HG03095 (cell line): ENCODE measurements around the gene CTNNA3.
"Not testable (repeated sequence)": the region's sequence is repeated elsewhere in the genome, so short reads cannot be mapped to it uniquely, and the experiment has no call there.

Experiments used
- ATAC-seq: cut with Tn5 transposase; IDR thresholded peaks from one replicate; pipeline ENCODE4 v1.9.1; 2021; ENCODE audit warnings: moderate library complexity; ENCODE audit not compliant: unreplicated experiment

The CTNNA3 gene

DNA sequence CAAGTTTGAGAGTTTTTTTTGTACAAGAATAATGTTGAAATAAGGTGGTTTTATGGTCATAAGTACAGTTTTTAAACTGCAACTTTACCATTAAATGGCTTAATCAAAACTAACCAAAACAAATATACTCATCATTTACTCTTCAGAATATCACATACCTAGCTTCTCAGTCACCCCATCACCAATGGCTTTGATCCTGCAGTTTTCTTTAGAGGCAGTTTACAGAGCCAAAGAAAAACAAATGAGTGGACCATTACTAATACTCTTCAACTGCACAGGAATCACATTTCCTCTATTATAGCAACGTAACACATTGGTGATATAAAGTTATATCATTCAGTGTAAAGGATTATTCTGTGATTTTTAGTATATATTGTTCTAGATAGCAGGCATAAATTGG, 1346.3 kb downstream of the CTNNA3 start:
- no peak for ATAC-seq

DNA sequence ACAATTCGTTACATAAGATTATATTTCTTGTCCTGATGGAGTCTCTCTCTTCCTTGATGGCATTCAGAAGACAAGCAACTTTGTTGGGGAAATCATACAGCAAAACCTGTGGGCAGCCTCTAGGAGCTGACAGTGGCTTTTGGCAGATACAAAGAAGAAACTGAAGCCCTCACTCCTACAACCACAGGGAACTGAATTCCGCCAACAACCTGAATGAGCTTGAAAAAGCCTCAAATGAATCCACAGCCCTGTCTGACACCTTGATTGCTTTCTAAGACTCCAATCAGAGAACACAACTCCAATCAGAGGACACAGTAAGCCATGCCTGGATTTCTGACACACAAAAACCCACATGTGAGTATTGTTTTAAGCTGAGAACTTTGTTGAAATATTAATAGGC, 1346.9 kb downstream of the CTNNA3 start:
- no peak for ATAC-seq

DNA sequence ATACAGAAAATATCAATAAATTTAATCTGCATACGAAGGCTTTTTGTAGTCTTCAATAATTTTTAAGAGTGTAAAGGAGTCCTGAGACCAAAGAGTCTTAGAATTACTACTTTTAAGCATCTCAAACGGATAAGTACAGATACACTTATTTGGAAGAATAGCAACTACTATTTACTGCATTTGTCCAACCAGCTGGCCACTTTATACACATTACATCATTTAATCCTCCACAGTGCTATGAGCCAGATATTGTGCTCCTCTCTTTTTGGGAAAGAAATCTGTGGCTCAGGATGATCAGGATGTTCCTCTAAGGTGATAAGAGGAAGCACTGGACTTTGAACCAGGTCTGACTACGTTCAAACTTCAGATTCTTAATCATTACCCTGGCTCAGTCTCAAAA, 1358.8 kb downstream of the CTNNA3 start:
- ATAC-seq, result no peak

DNA sequence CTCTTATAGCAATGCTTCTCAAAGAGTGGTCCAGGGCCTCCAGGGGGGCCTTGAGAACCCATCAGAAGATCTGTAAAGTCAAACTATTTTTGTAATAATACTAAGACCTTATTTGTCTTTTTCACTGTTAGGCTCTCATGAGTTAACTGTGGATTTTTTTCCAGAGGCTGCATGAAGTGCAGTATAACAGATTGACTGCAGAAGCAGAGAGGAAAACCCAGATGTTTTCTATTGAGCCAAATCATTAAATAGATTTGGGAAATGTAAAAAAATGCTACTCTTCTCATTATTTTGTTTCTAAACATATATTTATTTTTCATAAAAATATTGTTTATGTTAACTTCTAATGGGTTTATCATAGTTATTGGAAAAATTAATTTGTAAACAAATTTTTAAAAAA, 1359.2 kb downstream of the CTNNA3 start:
- no peak for ATAC-seq

DNA sequence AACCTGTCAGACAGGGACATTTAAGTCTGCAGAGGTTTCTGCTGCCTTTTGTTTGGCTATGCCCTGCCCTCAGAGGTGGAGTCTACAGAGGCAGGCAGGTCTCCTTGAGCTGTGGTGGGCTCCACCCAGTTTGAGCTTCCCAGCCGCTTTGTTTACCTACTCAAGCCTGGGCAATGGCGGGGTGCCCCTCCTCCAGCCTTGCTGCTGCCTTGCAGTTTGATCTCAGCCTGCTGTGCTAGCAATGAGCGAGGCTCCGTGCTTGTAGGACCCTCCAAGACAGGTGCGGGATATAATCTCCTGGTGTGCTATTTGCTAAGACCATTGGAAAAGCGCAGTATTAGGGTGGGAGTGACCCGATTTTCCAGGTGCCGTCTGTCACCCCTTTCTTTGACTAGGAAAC, 1360.2 kb downstream of the CTNNA3 start:
- ATAC-seq, result not testable (repeated sequence)

DNA sequence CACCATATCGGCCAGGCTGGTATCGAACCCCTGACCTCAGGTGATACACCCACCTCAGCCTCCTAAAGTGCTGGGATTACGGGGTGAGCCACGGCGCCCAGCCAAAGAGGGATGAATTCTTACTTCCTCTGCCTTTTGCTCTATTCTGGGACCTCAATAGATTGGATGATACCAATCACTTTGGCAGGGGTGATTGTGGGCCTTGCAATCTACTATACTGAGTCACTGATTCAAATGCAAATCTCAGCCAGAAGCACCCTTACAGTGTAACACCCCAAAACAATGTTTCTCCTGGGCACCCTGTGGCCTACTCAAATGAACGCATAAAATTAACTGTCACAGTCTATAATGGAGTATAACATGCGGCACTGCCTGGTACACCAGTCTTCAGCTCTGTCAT, 1366.8 kb downstream of the CTNNA3 start:
- ATAC-seq, result no peak

DNA sequence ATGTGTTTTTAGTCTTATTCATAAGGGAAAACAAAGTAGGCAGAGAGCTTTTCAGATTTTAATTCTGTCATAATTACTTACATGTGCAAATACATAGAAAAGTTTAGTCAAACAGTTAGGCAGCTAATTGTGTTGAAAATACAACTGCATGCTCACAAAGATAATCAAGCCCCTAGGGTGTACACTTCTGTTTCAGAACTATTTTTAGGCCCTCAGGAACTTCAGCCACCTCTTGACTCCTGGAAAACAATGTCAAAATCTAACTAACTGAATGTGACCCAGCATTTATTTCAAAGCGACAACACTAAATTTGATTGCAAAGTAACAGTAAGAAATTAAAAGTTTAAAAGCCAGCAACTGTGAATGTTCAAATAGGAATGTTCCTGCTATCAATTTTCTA, 1369.1 kb downstream of the CTNNA3 start:
- ATAC-seq, result no peak

DNA sequence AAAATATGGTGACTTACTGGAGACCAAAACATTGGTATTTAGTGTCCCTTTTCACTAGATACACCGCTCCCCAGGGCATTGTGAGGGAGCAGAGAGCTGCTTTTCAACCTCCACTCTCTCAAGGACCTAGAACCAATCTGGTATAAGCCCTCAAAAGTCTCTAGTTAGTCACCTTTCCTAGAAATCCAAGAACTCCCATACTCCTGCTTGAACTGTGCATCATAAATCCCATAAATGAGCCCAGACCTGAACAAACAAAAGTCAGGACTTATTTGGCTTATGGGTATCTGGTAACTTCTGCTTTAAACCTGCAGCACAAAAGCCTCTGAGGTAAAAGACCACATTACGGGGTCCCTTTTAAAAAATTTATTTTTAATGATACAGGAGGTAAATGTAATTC, 1373.2 kb downstream of the CTNNA3 start:
- no peak for ATAC-seq

DNA sequence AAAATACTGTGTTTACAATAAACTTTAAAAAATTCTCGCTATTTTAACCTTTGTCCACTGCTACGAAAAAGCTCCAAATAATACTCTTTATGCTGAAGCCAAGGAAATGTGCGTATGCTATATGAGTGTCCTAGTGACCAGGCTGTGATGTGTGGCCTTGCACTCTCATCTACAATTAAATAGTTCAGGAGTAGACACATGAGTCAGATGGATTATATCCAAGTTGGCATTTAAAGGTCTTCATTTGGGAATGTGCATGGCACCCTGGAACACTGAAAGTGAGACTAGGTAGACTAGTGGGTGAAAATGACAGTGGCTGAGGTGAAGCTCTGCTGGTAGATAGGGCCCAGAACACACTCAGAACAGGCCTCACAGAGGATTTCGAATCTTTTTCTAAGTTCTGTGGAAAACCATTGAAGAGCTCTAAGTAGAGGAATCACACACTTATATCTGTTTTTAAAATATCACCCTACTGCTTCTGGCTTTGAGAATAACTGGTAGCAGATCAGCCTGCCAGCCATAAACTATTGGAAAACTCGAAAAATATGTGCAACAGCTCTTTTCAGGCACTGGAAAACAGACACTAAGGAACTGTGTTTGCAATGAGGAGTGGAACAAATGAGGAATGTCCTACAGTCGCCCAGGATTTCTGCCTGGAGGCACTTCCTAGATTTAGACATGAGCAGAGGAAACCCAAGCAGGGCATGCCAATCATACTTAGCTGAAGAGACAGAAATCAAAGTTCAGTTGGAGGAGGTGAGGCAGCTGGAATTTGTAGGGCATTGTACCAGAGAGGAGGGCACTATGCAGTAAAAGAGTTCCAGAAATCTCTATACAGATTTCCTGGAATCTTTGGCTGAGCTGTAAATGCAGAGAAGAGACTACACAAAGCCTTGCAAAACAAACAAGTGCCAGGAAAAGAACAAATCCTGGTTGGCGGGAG, 1374.0 kb downstream of the CTNNA3 start:
- no peak for ATAC-seq

DNA sequence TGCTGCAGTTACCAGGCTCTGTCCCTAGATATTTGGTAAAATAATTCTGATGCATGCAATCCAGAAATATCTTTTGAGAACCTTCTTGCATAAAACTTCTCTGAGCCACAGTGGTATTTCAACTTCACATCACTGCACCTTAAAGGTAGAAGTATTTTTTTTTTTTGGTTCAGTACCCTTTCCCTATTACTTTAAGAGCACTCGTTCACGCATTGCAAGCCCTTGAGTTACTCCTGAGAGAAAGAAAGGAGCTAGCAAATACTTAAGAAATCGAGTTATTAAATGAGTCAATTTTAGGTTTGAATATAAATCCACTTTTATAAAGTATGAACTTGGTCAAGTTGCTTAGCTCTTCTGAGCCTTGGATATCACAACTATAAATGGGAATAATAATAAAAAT, 1377.2 kb downstream of the CTNNA3 start:
- ATAC-seq, result no peak

DNA sequence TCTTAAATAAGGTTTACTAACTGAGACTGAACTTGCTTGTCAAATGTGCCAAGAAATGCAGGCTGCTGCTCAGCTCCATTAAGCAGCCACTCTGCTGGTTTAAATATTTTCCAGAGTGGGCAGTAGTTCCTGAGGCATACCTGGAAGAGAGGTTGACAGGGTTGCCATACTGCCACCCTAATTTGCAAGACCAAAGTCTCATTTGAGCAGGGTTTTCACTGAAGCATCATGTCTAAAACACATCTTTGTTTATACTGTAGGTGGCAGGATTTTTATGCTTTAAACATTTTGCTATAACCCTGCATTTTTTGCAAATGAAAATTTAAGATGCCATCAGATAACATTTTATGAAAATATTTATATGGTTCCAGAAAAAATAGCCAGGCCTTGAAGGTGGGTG, 1388.2 kb downstream of the CTNNA3 start:
- no peak for ATAC-seq

DNA sequence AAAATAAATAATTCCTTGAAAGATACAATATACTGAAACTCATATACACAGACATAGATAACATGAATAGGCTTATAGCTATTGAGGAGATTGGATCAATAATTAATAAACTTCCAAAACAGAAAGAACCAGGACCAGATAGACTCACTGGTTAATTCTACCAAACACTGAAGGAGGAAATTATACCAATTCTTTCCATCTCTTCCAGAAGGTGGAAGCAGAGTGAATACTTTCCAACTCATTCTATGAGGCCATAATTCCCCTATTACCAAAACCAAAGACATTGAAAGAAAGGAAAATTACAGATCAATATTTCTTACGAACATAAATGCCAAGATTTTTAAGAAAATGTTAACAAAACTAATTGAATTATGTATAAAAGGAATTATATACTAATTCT, 1394.9 kb downstream of the CTNNA3 start:
- ATAC-seq, result no peak

DNA sequence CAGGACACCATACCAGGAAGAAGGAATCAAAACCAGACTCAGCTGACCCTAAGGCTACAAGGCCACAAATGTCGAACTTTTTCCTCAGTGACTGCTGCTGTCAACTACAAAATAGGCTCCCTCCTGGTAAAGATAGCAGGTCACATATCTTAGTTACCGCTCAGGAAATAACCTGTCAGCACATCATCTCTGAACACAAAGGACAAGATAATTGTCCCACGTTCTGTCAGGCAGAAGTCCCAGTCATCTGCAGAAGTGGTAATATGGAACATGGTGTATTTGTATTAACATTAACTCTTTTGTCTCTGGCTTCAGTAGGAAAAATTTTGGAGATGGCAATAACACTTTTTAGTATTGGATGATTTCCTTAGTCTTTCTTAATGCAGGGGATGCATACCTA, 1400.4 kb downstream of the CTNNA3 start:
- ATAC-seq, result no peak

DNA sequence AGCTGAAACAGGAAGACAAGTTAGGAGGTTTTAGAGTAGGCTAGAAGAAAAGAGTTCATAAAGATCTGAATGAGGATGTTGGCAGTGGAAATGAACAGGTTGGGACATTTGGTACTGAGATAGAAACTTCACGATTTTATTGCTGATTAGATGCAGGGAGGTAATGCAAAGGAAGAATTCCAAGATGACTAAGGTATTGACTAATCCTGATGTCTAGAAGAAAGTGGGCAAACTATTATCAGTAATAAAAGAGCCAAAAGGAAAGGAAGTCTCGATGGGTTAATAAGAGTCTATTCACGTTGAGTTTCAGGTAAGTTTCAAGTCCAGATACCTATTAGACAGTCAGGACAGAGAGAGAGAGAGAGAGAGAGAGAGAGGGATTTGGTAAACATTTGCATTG, 1401.5 kb downstream of the CTNNA3 start:
- no peak for ATAC-seq

DNA sequence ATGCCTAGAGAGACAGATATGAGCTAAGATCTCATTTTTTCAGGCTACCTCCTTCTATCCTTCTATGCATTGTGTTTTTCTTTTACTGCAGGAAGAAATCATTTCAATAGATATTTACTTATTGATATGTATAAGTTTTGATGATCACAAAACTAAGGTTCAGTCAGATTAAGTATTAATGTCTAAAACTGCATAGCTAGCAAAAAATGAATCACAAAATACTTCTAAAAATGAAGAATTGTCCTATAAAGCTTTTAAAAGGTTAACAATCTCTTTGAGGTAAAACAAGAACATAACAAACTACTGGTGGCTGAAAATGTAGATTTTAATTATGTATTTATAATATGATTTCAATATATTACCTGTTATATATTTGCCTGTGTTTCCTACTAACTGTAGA, 1403.1 kb downstream of the CTNNA3 start:
- no peak for ATAC-seq

DNA sequence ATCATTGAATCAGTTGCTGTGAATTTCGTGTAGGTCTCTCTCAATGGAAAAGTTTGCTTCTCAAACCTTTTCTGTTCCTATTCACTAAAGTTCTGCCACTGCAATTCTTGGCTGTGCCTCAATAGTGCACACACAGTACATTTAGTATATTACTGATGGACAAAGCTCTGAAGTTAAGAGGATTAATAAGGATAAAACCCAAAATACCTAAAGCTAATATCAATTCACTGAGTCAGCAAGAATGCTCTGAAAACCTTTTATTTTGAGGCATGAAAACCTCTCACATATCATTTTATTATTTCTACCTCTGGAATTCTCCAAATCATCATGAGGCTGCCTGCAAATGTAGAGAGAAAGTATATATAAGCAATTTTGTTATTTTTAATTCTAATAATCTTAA, 1403.5 kb downstream of the CTNNA3 start:
- ATAC-seq, result no peak

DNA sequence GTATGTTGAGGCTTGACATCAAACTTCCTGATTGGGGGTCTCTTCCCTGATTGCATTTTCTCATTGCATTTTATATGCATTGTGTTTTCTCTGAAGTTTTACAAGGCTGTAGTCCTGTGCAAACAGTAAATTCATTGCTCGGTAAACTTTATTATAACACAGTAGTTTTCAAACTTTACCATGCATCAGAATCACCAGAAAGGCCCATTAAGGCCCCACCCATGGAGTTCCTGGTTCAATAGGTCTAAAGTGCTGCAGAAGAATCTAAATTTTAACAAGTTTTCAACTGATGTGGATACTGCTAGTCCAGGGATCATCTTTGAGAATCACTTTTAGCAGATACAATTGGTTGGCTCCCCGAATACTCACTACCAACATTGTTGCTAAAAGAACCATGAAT, 1404.9 kb downstream of the CTNNA3 start:
- ATAC-seq, result no peak

DNA sequence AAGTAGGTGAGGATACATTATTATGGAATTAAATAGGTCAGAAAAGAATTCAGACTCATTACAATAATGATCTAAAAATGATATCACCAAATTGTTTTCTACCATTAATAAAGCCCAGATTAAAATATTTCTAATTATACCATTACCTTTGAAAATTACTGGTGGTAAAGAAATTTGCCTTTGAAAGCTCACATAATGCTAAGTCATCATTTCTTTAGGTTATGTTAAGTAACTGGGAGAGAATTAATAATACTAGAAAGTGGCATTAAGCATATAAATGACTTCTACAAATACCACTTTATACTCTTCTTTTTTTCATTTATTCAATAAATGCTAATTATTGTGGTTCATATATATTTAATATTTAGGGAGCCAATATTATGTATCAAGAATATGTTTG, 1411.4 kb downstream of the CTNNA3 start:
- ATAC-seq, result no peak

DNA sequence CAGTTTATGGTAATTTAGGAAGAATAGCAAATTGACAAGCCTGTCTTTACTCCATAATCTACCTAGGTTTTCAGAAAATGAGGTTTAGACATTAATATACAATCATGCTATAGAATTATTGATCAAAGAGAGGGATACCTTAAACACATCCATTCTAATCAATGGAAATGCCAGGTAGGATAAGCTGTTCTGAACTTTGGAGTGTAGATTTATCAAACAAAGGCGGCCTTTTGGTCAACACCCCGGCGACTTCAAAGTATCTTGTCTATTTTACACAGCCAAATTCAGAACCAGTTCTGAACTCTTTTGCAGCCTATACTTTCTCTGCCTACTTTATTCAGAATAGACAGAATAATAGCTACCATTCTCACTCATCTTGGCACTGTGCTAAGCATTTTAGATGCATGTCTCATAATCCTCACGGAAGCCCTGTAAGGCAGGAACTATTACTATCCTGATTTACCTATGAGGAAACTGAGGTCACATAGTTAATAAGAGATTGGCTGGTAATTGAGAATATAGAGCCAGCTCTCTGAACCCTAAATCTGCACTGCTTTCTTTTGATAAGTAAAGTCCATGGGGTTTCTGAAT, 1412.0 kb downstream of the CTNNA3 start:
- no peak for ATAC-seq

DNA sequence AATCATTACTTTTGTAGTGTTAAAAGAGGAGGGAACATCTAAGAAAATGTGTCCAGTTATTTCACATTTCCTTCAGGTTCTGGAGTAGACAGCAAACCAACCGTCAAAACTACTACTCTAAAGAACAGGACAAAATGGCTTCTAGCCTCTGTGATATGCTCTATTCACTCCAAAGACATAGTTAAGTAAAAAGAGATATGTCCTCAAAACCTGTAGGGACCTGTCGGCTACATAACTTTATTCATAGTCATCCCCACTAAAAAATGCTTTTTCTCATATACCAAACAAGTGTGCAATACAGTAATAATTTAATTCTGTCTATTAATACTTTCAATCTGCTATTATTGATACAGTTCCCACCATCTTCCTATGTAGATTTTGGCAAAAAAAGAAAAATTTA, 1412.9 kb downstream of the CTNNA3 start:
- ATAC-seq, result no peak

DNA sequence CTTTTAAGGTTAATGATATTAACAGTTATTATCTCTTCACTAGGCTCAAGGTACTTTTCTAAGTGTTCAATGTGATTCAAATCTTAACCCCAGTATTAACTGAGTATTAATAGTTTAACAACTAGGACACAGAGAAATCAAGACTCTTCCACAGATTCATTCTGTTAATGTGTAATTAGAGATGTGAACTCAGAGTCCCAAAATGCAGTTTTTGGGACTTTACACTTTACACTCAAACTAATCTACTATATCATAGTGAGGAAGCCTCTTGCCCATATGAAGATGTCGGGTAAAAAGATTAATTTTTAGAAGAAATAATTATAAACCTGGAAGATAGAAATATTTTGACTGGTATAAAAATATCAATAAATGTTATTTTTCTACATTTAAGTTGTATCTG, 1414.7 kb downstream of the CTNNA3 start:
- no peak for ATAC-seq

DNA sequence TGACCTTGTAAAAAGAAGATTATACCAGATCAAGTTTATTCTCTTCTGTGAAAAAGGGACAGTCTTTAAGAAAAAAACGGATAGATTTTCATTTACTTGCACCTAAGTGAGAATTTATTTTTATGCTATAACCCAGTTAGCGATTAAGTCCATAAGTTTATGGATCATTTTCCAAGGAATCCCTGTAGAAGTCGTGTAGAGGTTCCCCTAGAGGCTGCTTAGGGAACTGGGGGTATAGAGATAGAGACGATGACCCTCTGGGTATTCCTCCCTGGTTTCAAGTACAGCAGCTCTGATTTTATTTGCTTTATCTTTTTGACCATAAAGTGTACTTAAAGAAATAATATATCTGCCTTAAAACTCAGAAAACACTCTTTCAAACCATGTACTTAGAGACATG, 1418.5 kb downstream of the CTNNA3 start:
- no peak for ATAC-seq
